GM21423 (cell line): Measurements from ENCODE around the gene OIT3.

ENCODE experiments used
- ATAC-seq: cut with Tn5 transposase; IDR thresholded peaks from one replicate; pipeline ENCODE4 v1.9.1; 2021; ENCODE audit warnings: mild to moderate bottlenecking, moderate library complexity; ENCODE audit not compliant: unreplicated experiment

Gene OIT3

DNA sequence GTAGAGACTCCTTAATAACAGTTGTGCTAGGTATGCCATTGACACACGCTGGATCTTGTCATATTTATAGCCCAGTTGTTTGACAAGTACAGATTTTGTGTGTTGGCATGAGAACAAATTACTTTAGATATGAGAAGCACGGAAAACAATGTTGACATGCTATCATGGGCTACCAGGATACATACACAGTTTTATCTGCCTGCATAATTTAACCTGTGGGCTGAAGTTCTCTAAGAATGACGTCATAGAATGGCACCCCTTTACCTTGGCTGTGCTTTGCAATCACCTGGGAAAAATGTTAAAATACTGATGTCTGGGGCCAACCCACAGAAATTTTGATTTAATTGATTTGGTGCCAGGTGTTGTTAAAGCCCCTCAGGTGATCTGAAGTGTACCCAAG, 58.2 kb downstream of the OIT3 start:
- no peak for ATAC-seq

DNA sequence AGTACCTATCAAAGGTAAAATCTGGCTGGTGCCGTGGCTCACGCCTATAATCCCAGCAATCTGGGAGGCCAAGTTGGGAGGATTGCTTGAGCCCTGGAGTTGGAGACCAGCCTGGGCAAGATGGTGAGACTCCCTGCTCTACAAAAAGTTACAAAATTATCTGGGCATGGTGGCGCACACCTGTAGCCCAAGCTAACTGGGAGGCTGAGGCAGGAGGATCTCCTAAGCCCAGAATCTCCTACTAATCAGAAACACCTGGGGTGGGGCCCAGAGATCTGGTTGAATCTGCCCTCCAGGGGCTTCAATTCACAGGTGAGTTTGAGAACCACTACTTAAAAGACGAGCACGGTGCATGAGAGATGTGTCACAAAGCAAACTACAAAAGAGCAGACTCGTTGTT, 58.6 kb downstream of the OIT3 start:
- no peak for ATAC-seq

DNA sequence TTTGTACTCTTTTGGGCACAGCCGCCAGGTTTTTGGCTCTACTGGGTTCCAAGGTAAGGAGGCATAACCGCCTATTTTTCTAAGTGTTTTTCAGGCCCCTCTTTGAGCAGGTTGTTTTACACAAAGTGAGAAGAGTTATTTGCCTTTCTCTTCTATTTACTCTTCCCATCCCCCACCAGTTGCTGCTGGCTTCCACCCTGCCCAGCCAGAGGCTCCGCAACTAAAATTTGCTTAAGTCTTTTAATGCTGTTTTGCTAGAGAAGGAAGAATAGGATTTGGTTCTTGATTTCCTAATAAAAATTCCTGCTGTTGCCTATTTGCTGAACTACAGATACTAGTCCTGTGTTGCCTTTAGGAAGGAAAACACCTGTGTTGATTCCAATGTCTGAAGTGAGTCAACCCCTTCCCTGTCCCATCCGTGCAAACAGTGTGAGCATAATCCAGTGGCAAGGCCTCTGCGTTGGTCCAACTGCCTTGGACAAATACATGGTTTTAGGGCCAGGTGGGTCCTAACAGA, 59.2 kb downstream of the OIT3 start:
- ATAC-seq: no peak

DNA sequence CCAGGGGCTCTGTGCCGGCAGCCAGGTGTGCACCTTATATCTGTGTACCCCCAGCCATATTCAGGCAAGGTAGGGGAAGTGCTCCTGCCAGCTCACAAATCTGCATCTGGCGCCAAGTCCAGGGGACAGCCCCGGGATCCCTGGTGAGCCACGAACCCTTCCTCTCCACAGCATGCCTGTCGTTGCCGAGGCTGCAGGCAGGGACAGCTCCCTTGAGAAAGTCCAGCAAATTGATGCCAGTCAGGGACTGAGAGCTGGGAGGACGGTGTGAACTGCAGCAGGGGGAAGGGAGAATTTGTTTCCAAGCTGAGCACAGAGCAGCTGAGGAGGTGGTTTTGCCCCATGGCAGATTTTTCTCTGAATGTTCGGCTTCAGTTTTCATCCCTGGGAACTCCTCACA, 60.1 kb downstream of the OIT3 start:
- no peak for ATAC-seq

DNA sequence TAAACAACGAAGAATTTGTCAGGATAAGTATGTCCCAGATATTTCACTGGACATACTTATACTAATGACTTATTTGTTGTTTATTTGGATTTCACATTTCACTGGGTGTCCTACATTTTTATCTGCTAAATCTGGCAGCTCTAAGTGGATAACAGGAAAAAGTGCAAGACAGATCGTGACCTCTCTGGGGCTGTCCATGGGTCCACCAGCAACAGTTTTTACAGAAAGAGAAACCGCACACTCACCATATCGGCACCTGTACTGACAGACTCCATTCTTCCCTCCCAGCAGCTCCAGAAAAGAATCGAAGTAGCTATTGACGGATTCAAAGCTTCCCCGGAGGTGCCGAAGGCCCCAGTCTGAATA, 60.7 kb downstream of the OIT3 start:
- ATAC-seq: no peak

DNA sequence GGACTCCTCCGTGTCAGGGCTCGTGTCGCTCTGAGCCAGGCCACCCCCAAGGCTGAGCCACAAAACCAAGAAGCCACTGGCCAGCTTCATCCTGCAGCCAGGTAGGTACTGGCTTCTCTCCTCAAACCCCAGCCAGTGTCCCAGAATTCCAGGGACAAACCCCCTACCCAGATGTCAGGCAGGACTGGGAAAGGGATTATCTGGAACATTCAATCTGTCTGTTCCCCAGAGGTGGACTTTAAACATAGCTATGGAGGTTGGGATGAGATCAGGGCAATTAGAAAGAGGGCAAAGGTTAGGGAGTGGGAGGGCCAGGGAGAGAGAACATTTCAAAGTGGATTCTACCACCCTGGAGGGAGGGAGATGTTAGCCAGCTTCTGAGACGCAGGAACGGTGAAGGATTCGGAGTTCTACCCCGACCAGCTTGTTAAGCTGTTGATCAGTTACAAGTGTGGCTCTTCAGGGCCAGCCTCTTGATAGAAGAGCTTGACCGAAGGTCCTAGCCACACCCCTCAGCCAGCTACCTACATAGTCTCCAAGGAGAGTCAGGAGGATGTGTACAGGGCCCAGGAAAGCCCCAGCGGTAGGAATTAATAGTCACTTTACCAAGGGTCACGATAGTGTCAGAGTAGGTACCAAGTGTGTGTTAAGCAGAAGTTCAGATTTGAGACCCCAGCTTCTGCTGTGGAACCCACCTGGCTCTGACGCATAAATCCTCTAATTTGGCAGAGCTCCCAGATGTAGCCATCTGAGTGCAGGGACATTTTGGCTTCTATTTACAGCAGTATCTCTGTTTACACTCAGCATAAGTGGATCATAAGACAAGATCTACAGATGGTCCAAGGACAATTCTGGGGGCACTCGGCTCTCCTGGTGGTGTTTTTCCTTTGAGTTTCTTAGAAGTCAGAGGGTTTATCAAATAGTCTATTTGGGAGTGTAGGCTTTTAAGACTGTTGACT, 61.3 kb downstream of the OIT3 start, which contains the start of gene PLA2G12B:
PLA2G12B (minus strand) TSS at position 211 of the 959 bp plus-strand sequence; CDS start at position 90, 121 bp downstream.
- no peak for ATAC-seq

DNA sequence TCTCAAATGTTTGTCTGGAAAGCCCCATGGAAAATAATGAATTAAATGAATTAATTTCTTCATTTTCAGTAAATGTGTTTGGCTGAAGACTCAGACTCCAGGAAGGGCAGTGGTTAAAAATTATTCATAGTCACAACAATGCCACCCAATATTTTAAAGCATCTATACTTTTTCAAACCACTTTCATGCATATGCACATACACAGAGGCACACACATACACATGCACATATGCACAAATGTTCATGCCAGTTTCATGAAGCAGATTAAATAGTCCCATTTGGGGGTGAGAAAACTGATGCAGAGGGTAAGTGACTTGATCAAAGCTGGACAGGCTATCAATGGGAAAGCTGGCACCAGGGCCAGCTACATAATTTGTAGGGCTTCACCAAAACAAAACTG, 62.5 kb downstream of the OIT3 start:
- ATAC-seq: no peak

DNA sequence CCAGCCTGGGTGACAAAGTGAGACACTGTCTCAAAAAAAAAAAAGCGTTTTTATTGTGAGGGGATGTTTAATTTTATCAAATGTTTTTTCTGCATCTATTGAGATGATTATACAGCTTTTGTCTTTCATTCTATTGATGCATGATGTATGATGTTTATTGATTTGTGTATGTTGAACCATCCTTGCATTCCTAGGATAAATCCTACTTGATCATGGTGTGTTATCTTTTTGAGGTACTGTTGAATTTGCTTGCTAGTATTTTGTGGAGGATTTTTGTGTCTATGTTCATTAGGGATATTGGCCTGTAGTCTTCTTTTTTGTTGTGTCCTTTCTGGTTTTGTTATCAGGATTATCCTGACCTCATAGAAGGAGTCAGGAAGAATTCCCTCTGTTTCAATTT, 83.3 kb downstream of the OIT3 start:
- ATAC-seq: no peak

DNA sequence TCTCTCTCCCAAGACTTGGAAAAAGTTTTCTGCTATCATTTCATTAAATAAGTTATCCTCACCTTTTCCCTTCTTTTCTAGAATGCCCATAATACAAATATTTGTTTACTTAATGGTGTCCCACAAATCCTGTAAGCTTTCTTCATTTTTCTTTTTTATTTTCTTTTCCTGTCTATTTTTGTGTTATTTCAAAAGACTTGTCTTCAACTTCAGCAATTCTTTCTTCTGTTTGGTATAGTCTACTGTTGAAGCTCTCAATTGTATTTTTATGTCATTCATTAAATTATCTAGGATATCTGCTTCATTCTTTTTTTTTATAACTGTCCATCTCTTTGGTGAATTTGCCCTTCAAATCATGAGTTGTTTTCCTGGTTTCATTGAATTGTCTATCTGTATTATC, 86.2 kb downstream of the OIT3 start:
- ATAC-seq: no peak

DNA sequence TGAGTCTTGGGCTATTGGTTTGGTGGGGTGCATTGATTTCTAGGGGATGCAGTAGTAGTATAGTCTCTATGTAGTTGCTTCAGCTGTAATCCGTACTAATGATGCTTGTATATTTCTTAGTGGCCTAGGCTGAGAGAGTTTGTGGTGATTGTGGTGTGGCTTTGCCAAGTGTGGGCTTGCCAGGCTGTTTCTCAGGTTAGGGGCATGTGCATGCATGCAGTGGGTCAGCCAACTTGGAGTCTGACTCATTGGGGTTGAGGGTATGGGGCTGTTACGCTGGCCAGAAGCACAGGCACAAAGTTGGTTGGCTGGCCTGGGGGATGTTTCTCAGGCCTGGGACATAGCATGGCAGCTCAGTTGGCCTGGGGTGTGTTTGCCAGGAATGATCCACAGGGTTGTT, 86.8 kb downstream of the OIT3 start:
- no peak for ATAC-seq

DNA sequence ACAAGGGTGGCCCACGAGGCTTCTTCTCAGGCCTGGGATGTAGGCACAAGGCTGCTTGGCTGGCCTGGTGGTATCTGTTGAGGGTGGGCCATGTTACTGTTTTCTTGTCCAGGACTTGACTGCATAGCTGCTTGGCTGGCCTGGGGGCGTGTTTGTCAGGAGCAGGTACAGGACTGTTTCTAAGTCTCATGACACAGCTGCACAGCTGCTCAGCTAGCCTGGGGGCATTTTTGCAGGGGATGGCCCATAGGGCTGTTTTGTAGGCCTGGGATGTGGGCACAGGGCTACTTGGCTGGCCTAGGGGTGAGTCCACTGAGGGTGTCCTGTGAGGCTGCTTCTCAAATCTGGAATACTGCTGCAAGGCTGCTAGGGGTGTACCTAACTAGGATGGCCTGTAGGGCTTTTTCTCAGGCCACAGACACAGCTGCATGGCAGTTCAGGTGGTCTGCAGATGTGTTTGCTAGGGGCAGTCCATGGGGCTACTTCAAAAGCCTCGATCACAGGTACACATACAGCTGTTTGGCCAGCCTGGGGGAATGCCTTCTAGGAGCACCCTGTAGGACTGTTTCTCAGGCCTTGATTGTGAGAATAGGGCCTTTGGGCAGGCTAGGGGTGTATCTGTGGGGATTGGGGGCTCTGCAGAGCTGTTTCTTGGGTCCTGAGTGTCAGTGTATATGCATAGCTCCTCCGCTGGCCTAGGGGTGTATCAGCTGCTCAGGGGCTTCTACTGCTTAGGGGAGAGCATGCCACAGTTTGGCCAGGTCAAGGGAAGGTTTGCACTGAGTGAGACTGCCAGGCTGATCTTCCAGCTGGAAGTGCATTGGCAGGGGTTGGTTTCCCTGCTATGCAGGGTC, 87.7 kb downstream of the OIT3 start:
- no peak for ATAC-seq

DNA sequence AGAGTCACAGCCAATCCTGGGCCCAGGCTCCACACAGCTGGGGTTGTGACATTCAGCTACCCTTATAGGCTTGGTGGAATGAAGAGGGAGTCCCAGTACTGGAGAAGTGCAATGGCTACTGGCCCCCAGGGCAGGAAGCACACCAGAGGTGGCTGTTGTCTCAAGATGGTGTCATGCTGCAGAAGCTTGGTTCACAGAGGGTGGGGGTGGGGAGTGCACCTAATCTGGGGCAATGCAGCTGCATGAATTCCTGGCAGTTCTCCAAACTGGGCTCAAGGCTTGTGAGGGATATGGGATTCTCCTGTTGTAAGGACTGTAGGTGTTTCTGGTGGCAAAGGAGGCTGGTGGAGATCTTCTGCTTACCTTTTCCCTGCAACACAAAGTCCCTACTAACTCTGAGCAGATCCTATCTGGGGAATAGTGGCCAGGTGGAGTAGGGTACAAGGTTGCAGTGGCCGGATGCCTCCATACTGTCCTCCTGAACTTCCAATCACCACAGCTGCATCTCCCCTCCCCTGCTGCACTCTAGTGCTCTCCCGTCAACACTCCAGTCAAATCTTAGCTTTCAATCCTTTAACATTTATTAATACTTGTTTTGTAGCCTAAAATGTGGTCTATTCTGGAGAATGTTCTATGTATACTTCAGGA, 88.5 kb downstream of the OIT3 start:
- no peak for ATAC-seq
